ENCODE results near the gene RABGAP1L.

DNA sequence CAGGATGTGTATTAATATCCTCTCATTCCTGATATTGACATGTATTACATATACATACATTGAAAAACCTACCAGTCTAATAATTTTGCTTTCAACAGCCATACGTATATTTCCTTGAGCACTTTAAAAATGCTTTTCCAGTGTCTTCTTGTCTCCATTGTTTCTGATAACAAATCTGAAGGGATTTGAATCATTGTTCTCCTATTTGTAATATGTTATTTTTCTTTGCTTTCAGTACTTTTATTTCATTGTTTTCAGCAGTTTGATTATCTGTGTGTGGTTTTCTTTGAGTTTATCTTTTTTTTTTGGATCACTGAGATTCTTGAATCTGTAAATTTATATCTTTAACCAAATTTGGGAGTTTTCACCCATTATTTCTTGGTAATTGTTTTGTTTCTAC, 65.3 kb downstream of the RABGAP1L start:
- TF ChIP-seq, protein P1, sequence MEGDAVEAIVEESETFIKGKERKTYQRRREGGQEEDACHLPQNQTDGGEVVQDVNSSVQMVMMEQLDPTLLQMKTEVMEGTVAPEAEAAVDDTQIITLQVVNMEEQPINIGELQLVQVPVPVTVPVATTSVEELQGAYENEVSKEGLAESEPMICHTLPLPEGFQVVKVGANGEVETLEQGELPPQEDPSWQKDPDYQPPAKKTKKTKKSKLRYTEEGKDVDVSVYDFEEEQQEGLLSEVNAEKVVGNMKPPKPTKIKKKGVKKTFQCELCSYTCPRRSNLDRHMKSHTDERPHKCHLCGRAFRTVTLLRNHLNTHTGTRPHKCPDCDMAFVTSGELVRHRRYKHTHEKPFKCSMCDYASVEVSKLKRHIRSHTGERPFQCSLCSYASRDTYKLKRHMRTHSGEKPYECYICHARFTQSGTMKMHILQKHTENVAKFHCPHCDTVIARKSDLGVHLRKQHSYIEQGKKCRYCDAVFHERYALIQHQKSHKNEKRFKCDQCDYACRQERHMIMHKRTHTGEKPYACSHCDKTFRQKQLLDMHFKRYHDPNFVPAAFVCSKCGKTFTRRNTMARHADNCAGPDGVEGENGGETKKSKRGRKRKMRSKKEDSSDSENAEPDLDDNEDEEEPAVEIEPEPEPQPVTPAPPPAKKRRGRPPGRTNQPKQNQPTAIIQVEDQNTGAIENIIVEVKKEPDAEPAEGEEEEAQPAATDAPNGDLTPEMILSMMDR (conservative IDR thresholded peaks at IDR 0.05): no peak
- TF ChIP-seq EZH2 (IDR thresholded peaks at IDR 0.05; ENCODE audit: low read depth): no peak
